H9 (cell line): ENCODE data around the gene SLC39A10. TPM values are rescaled to one million over a fixed set of nuclear protein-coding genes. Genes with fewer than 3 reads are reported as not detected.

Experiments
- DNase-seq: peaks from one replicate; pipeline ENCODE4 v3.0.0-alpha.2; 2017
- H2AFZ ChIP-seq: one replicate; pipeline ENCODE4 v1.6.1; 2013; ENCODE audit warnings: mild to moderate bottlenecking, low read length, control low read depth, moderate library complexity
- H2AK5ac ChIP-seq: 2 replicates; pipeline ENCODE4 v1.6.1; 2013; ENCODE audit warnings: low read length, control low read depth, mixed read lengths; ENCODE audit not compliant: insufficient read length
- H2BK120ac ChIP-seq: one replicate; pipeline ENCODE4 v1.6.1; 2013; ENCODE audit warnings: low read depth, mild to moderate bottlenecking, low read length, control low read depth, inconsistent platforms; ENCODE audit not compliant: poor library complexity, severe bottlenecking
- H2BK12ac ChIP-seq: 2 replicates; pipeline ENCODE4 v1.6.1; 2013; ENCODE audit warnings: low read length, control low read depth, mixed read lengths, low read depth; ENCODE audit not compliant: insufficient read length
- H2BK15ac ChIP-seq: 2 replicates; pipeline ENCODE4 v1.6.1; 2013; ENCODE audit warnings: low read depth, low read length, control low read depth
- H2BK20ac ChIP-seq: one replicate; pipeline ENCODE4 v1.6.1; 2013; ENCODE audit warnings: low read depth, mild to moderate bottlenecking, low read length, control low read depth, inconsistent platforms; ENCODE audit not compliant: poor library complexity, severe bottlenecking
- H2BK5ac ChIP-seq: 2 replicates; pipeline ENCODE4 v1.6.1; 2013; ENCODE audit warnings: low read length, control low read depth, mixed read lengths; ENCODE audit not compliant: insufficient read length
- H3K14ac ChIP-seq: 2 replicates; pipeline ENCODE4 v1.6.1; 2013; ENCODE audit warnings: low read length, control low read depth; ENCODE audit not compliant: insufficient read depth
- H3K18ac ChIP-seq: 2 replicates; pipeline ENCODE4 v1.6.1; 2013; ENCODE audit warnings: low read depth, mild to moderate bottlenecking, mixed read lengths, low read length, control low read depth; ENCODE audit not compliant: insufficient read length
- H3K23ac ChIP-seq: 2 replicates; pipeline ENCODE4 v1.6.1; 2013; ENCODE audit warnings: low read length, control low read depth, mixed read lengths, low read depth; ENCODE audit not compliant: insufficient read length
- H3K23me2 ChIP-seq: 2 replicates; pipeline ENCODE4 v1.6.1; 2013; ENCODE audit warnings: low read depth, mild to moderate bottlenecking, mixed read lengths, low read length, control low read depth; ENCODE audit not compliant: insufficient read length, poor library complexity, severe bottlenecking
- H3K27ac ChIP-seq: 2 replicates; pipeline ENCODE4 v1.5.1; 2013; ENCODE audit warnings: low read length, control low read depth, mixed read lengths, low read depth; ENCODE audit not compliant: insufficient read length
- H3K27me3 ChIP-seq: 2 replicates; pipeline ENCODE4 v1.6.1; 2013; ENCODE audit warnings: low read length, control low read depth, inconsistent platforms; ENCODE audit not compliant: insufficient read depth
- H3K4ac ChIP-seq: 2 replicates; pipeline ENCODE4 v1.6.1; 2013; ENCODE audit warnings: low read depth, mild to moderate bottlenecking, control low read depth, inconsistent platforms, low read length, moderate library complexity
- H3K4me1 ChIP-seq: 2 replicates; pipeline ENCODE4 v1.6.1; 2013; ENCODE audit warnings: low read length, control low read depth, inconsistent platforms; ENCODE audit not compliant: insufficient read depth
- H3K4me2 ChIP-seq: 2 replicates; pipeline ENCODE4 v1.6.1; 2013; ENCODE audit warnings: low read length, control low read depth, mixed read lengths; ENCODE audit not compliant: insufficient read length, insufficient read depth
- H3K56ac ChIP-seq: 2 replicates; pipeline ENCODE4 v1.6.1; 2013; ENCODE audit warnings: low read depth, mild to moderate bottlenecking, mixed read lengths, low read length, control low read depth; ENCODE audit not compliant: insufficient read length
- H3K79me1 ChIP-seq: 2 replicates; pipeline ENCODE4 v1.6.1; 2013; ENCODE audit warnings: low read depth, mild to moderate bottlenecking, moderate library complexity, low read length, control low read depth, inconsistent platforms; ENCODE audit not compliant: insufficient read depth, poor library complexity, severe bottlenecking
- H3K79me2 ChIP-seq: 2 replicates; pipeline ENCODE4 v1.6.1; 2013; ENCODE audit warnings: low read length, control low read depth, inconsistent platforms; ENCODE audit not compliant: insufficient read depth
- H3K9ac ChIP-seq: 2 replicates; pipeline ENCODE4 v1.6.1; 2013; ENCODE audit warnings: low read length, control low read depth, mixed read lengths; ENCODE audit not compliant: insufficient read length; ENCODE audit errors: extremely low read depth
- H3K9me3 ChIP-seq: one replicate; pipeline ENCODE4 v1.6.1; 2013; ENCODE audit warnings: low read depth, low read length, inconsistent platforms; ENCODE audit not compliant: control insufficient read depth
- H3T11ph ChIP-seq: one replicate; pipeline ENCODE4 v1.6.1; 2013; ENCODE audit warnings: mild to moderate bottlenecking, low read length, control low read depth, inconsistent platforms
- H4K20me1 ChIP-seq: one replicate; pipeline ENCODE4 v1.6.1; 2013; ENCODE audit not compliant: control insufficient read depth, insufficient read length, insufficient read depth
- H4K5ac ChIP-seq: 2 replicates; pipeline ENCODE4 v1.6.1; 2013; ENCODE audit warnings: low read depth, mild to moderate bottlenecking, mixed read lengths, low read length, control low read depth; ENCODE audit not compliant: insufficient read length
- H4K8ac ChIP-seq: replicated peaks from 2 replicates; pipeline ENCODE4 v1.6.1; 2013; ENCODE audit warnings: low read length, control low read depth, mixed read lengths, low read depth; ENCODE audit not compliant: insufficient read length
- H4K91ac ChIP-seq: 2 replicates; pipeline ENCODE4 v1.6.1; 2013; ENCODE audit warnings: low read depth, mild to moderate bottlenecking, moderate library complexity, mixed read lengths, low read length, control low read depth; ENCODE audit not compliant: insufficient read length
- H3K27ac Mint-ChIP-seq, 3 experiments: 2 replicates in 2 of 3; 3 replicates in 1 of 3; pipeline ENCODE4 v1.8.0; 2020 to 2021; ENCODE audit warnings: mixed read lengths in 3 of 3, mild to moderate bottlenecking in 1 of 3, moderate library complexity in 1 of 3
- H3K27me3 Mint-ChIP-seq: 2 replicates; pipeline ENCODE4 v1.8.0; 2021; ENCODE audit warnings: low read depth, mild to moderate bottlenecking, moderate library complexity, mixed read lengths
- H3K36me3 Mint-ChIP-seq, 3 experiments: 2 replicates in 2 of 3; 3 replicates in 1 of 3; pipeline ENCODE4 v1.8.0; 2020 to 2021; ENCODE audit warnings: low read depth in 3 of 3, mixed read lengths in 3 of 3; ENCODE audit not compliant: insufficient read depth in 1 of 3
- H3K4me1 Mint-ChIP-seq, 2 experiments: 2 replicates each; pipeline ENCODE4 v1.8.0; 2020; ENCODE audit warnings: mixed read lengths in 2 of 2
- H3K4me3 Mint-ChIP-seq, 2 experiments: 2 replicates in 1 of 2; 3 replicates in 1 of 2; pipeline ENCODE4 v1.8.0; 2020 to 2021; ENCODE audit warnings: mild to moderate bottlenecking in 2 of 2, mixed read lengths in 2 of 2, moderate library complexity in 1 of 2
- H3K9me3 Mint-ChIP-seq, 2 experiments: 2 replicates in 1 of 2; 3 replicates in 1 of 2; pipeline ENCODE4 v1.8.0; 2020; ENCODE audit warnings: mild to moderate bottlenecking in 2 of 2, mixed read lengths in 2 of 2, moderate library complexity in 1 of 2
- CTCF ChIP-seq: fragments of 200-600 bp; sonication (generic); conservative IDR thresholded peaks from 3 replicates; pipeline ENCODE4 v1.8.0; 2021; ENCODE audit warnings: antibody characterized with exemption, mild to moderate bottlenecking
- WGBS: extraction: QIAGEN DNeasy Blood & Tissue Kit; methylation state at CpG from one replicate; pipeline ENCODE4 v1.1.7; 2013; ENCODE audit warnings: missing lambda C conversion rate, low lambda C conversion rate, mixed read lengths; ENCODE audit not compliant: insufficient read length; ENCODE audit errors: extremely low coverage; 5-methylcytosine and 5-hydroxymethylcytosine counted together
- total RNA-seq: library from RNA; stranded (reverse); gene quantifications from 2 replicates; pipeline ENCODE4 v1.2.1, GENCODE V29; 2021

The SLC39A10 gene
- total RNA-seq, 1 experiment from 2014 or later: 161 TPM

- WGBS: no CpG with 5 or more reads among the region's 1 CpG
- Mint-ChIP-seq H3K4me1 (peaks cover 19 to 21% of the 10 kb centered on the region in 2 experiments), H3K27me3 (no peaks in the 10 kb centered on the region), H3K27ac (no peak overlapping the region), H3K36me3 (peaks cover 0 to 7% (median 4%) of the 10 kb centered on the region in 3 experiments; a peak in 4 of 7 replicates), H3K4me3 (no peak overlapping the region), H3K9me3 (no peaks in the 10 kb centered on the region; a peak in 2 of 5 replicates)
- no peak overlapping the region for H4K91ac ChIP-seq
- H2BK120ac ChIP-seq: no peak overlapping the region
- no peak overlapping the region for H3T11ph ChIP-seq
- H2BK20ac ChIP-seq: no peak overlapping the region
- H4K8ac ChIP-seq: no peak overlapping the region
- H3K56ac ChIP-seq: no peak overlapping the region
- H3K79me2 ChIP-seq: no peaks in the 10 kb centered on the region; the same call in 1 of the 2 replicates
- H3K23ac ChIP-seq: no peak overlapping the region
- H3K18ac ChIP-seq: no peak overlapping the region
- H2AFZ ChIP-seq: no peak overlapping the region
- no peak overlapping the region for H3K4me2 ChIP-seq
- no peaks in the 10 kb centered on the region for H3K9me3 ChIP-seq
- peaks cover 13% of the 10 kb centered on the region for H3K4me1 ChIP-seq
- no peak for TF ChIP-seq CTCF
- H4K5ac ChIP-seq: no peak overlapping the region
- H2BK12ac ChIP-seq: no peak overlapping the region
- H3K4ac ChIP-seq: no peak overlapping the region
- no peak overlapping the region for H3K14ac ChIP-seq
- no peaks in the 10 kb centered on the region for H3K23me2 ChIP-seq
- H3K9ac ChIP-seq: no peak overlapping the region
- H3K27ac ChIP-seq: no peak overlapping the region
- H4K20me1 ChIP-seq: no peaks in the 10 kb centered on the region
- H3K27me3 ChIP-seq: no peaks in the 10 kb centered on the region
- no peaks in the 10 kb centered on the region for H3K79me1 ChIP-seq
- H2BK15ac ChIP-seq: no peak overlapping the region
- H2BK5ac ChIP-seq: no peak overlapping the region
- DNase-seq: no peak
- H2AK5ac ChIP-seq: no peak overlapping the region
These were observed 17.1 kb upstream of the SLC39A10 start for GRCh38 chr2:195639959-195640358.
